PC-3 (cell line): ENCODE data around the gene HPGD.

ENCODE experiments used
- CTCF ChIP-seq: fragments of 300-600 bp; sonication (generic); conservative IDR thresholded peaks from 2 replicates; pipeline ENCODE4 v1.5.1; 2017; ENCODE audit warnings: antibody characterized with exemption, low read depth, mild to moderate bottlenecking, low read length
- EZH2phosphoT487 ChIP-seq: fragments of 300-600 bp; sonication (generic); IDR thresholded peaks from 2 replicates; pipeline ENCODE4 v1.6.1; 2018; ENCODE audit warnings: mild to moderate bottlenecking, antibody characterized with exemption, low read length, borderline replicate concordance

GRCh38 chr4:174553828-174554227 lies 31.5 kb upstream of the HPGD start:
- TF ChIP-seq CTCF (no peak), EZH2phosphoT487 (no peak)
